H1 (cell line): Measurements from ENCODE around the gene EHD4.

Experiments
- CBX5 ChIP-seq: fragments of 300-800, 300-1000 bp; sonication (generic); IDR thresholded peaks from 2 replicates; pipeline ENCODE4 v1.7.1; 2016; ENCODE audit warnings: antibody characterized with exemption, low read length, low read depth
- CTCF ChIP-seq, 3 experiments: IDR thresholded peaks; 1 replicate in 2 of 3; 2 replicates in 1 of 3; pipeline versions ENCODE4 v1.5.1 to v1.6.1; 2011; ENCODE audit warnings: low read length in 3 of 3, mild to moderate bottlenecking in 3 of 3, inconsistent platforms in 2 of 3, low read depth in 1 of 3, moderate library complexity in 1 of 3; ENCODE audit not compliant: insufficient read depth in 1 of 3; ENCODE audit errors: control extremely low read depth in 1 of 3
- EGR1 ChIP-seq: IDR thresholded peaks from 2 replicates; pipeline ENCODE4 v1.6.1; 2011; ENCODE audit warnings: low read depth, low read length, borderline replicate concordance
- EP300 ChIP-seq, 2 experiments: IDR thresholded peaks; 1 replicate in 1 of 2; 2 replicates in 1 of 2; pipeline ENCODE4 v1.6.1; 2011 to 2012; ENCODE audit warnings: low read depth in 2 of 2, low read length in 2 of 2, mild to moderate bottlenecking in 2 of 2, borderline replicate concordance in 1 of 2, inconsistent platforms in 1 of 2, moderate library complexity in 1 of 2
- EZH2 ChIP-seq: fragments of 200-600 bp; sonication (generic); IDR thresholded peaks from 2 replicates; pipeline ENCODE4 v1.7.1; 2012; ENCODE audit warnings: low read depth, mild to moderate bottlenecking, moderate library complexity, low read length, inconsistent platforms; ENCODE audit not compliant: severe bottlenecking
- GTF2F1 ChIP-seq: IDR thresholded peaks from 2 replicates; pipeline ENCODE4 v1.6.1; 2012; ENCODE audit warnings: low read depth, low read length, improper control_type of control experiment, borderline replicate concordance
- POLR2A ChIP-seq, 2 experiments: IDR thresholded peaks; 1 replicate in 1 of 2; 2 replicates in 1 of 2; pipeline ENCODE4 v1.6.1; 2011; ENCODE audit warnings: low read depth in 2 of 2, low read length in 2 of 2, mild to moderate bottlenecking in 2 of 2; ENCODE audit errors: control extremely low read depth in 1 of 2
- POLR2AphosphoS5 ChIP-seq: IDR thresholded peaks from 2 replicates; pipeline ENCODE4 v1.6.1; 2011; ENCODE audit warnings: low read depth, low read length
- TAF1 ChIP-seq: IDR thresholded peaks from 2 replicates; pipeline ENCODE4 v1.6.1; 2011; ENCODE audit warnings: mild to moderate bottlenecking, low read depth, low read length

- no peak for TF ChIP-seq EZH2
- TF ChIP-seq CTCF (IDR thresholded peaks at IDR 0.05; ENCODE audit: control extremely low read depth in 1 of 3, insufficient read depth in 1 of 3, low read depth in 1 of 3, low read length in 3 of 3), result no peak
- TF ChIP-seq CBX5, result no peak
- TF ChIP-seq TAF1, result no peak
- no peak for TF ChIP-seq EP300 (IDR thresholded peaks at IDR 0.05; ENCODE audit: borderline replicate concordance in 1 of 2, low read depth in 2 of 2, low read length in 2 of 2)
- TF ChIP-seq GTF2F1, result no peak
- no peak for TF ChIP-seq POLR2AphosphoS5
- no peak for TF ChIP-seq EGR1
- TF ChIP-seq POLR2A (IDR thresholded peaks at IDR 0.05; ENCODE audit: control extremely low read depth in 1 of 2, low read depth in 2 of 2, low read length in 2 of 2), result no peak
These were observed 14.3 kb downstream of the EHD4 start for GRCh38 chr15:41958002-41958420.
